ENCODE measurements around the gene CAPN9.
"Not testable (repeated sequence)": the region's sequence is repeated elsewhere in the genome, so short reads cannot be mapped to it uniquely, and the experiment has no call there.

The CAPN9 gene

GRCh38 chr1:230747127-230747730 is at the start of gene CAPN9:
Gene CAPN9 (plus strand): TSS chr1:230747388. CDS start chr1:230747497, 109 bp downstream.
- DNase-seq (ENCODE audit: low spot score), result no peak

- no peak for DNase-seq (ENCODE audit: low spot score)
These were observed 49.1 kb upstream of the CAPN9 start for GRCh38 chr1:230698130-230698529.

- not testable (repeated sequence) for DNase-seq (ENCODE audit: low spot score)
These were observed 48.2 kb upstream of the CAPN9 start for GRCh38 chr1:230698964-230699363.

DNA sequence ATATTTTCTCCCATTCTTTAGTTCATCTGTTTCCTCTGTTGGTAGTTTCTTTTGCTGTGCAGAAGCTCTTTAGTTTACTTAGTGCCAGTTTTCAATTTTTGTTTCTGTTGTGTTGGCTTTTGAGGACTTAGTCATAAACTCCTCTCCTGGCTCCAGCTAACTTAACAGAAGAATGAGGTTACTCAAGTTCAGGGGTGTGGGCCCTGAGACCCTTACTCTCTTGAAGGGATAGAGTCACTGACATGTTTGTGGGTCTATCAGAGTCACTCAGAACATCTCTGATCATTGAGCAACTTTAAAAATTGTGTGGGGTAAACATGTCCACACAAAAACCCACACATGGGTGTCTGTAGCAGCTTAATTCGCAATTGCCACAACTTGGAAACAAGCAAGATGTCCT is 47.5 kb upstream of the CAPN9 start:
- DNase-seq (ENCODE audit: low spot score), result no peak

DNA sequence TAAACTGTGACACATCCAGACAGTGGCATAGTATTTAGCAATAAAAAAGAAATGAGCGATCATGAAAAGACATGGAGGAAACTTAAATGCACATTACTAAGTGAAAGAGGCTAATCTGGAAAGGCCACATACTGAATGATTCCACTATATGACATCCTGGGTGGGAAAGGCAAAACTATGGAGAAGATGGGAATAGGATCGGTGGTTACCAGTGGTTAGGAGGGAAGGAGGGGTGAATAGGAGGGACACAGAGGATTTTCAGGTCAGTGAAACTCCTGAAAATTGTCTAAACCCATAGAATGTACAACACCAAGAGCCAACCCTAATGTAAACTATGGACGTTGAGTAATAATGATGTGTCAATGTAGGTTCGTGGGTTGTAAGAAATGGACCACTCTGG is 47.1 kb upstream of the CAPN9 start:
- DNase-seq (ENCODE audit: low spot score), result no peak

DNA sequence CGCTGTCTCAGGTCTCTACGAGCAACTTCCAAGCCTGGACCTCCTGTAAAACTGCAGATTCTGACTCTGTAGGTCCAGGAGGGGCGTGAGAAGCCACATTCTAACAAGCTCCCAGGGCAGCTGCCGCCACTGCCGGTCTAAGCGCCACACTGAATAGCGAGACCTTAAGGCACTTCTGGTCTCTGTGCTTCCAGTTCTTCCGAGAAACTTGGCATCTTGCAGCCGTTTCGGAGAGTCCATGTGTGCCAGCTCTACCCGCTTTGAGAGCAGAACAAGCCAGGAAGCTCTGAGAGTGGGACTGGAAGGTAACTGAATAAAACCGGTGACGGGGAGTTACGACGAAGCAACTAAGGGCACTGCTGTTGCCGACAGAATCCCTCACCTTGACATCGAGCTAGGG is 45.8 kb upstream of the CAPN9 start:
- no peak for DNase-seq (ENCODE audit: low spot score)

- no peak for DNase-seq (ENCODE audit: low spot score)
These were observed 45.1 kb upstream of the CAPN9 start for GRCh38 chr1:230701895-230702768.

GRCh38 chr1:230702934-230703678 is 44.1 kb upstream of the CAPN9 start:
- no peak for DNase-seq (ENCODE audit: low spot score)

GRCh38 chr1:230703679-230704385 is 43.4 kb upstream of the CAPN9 start:
- DNase-seq (ENCODE audit: low spot score), result no peak

DNA sequence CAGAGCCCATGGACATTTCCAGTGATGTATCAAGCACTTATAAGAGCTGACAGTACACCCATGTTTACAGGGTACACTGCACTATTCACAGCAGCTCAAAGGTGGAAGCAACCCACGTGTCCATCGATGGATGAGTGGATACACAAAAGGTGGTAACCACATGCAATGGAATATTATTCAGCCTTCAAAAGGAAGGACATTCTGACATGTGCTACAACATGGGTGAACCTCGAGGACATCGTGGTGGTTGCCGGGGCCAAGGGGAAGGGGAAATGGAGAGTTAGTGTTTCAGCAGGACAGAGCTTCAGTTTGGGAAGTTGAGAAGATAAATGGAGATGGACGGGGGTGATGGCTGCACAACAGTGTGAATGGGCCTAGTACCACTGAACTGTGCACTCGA is 42.4 kb upstream of the CAPN9 start:
- DNase-seq (ENCODE audit: low spot score), result no peak

DNA sequence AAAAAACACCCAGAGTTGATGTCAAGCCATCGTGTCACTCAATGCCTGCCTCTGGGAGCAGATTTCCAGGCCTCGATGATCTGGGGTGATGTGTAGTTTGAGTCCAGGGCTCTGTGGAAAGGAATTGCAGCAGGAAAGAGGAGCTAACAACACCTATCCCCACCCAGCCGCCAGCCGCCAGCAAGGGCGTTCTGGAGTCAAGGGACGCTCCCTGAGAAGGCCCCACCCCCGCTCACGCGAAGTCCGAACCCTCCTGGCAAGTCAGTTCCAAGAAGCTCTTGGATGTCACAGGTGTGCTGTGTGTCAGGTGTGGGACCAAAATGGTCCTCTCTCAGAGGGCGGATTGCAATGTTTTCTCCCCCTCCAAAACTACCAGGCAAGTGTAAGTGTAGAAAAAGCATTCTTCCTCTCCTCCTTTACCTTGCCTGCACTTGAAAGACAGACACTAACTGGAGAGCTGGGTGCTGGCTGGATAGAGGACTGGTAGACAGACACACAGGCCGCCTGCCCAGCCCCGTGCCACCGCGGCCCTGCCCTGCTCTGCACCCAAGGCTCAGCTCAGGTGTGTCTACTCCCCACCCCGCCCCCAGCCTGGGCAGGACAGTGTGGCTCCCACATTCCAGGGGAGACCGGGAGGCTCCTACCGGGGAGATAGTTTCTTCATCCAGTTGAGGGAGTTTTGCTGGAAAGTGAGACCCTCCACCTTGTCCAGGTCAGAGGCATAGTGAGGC is 41.7 kb upstream of the CAPN9 start:
- no peak for DNase-seq (ENCODE audit: low spot score)

GRCh38 chr1:230706020-230706699 is 41.0 kb upstream of the CAPN9 start:
- no peak for DNase-seq (ENCODE audit: low spot score)

GRCh38 chr1:230706887-230707731 is 40.1 kb upstream of the CAPN9 start:
- DNase-seq (ENCODE audit: low spot score), result no peak

DNA sequence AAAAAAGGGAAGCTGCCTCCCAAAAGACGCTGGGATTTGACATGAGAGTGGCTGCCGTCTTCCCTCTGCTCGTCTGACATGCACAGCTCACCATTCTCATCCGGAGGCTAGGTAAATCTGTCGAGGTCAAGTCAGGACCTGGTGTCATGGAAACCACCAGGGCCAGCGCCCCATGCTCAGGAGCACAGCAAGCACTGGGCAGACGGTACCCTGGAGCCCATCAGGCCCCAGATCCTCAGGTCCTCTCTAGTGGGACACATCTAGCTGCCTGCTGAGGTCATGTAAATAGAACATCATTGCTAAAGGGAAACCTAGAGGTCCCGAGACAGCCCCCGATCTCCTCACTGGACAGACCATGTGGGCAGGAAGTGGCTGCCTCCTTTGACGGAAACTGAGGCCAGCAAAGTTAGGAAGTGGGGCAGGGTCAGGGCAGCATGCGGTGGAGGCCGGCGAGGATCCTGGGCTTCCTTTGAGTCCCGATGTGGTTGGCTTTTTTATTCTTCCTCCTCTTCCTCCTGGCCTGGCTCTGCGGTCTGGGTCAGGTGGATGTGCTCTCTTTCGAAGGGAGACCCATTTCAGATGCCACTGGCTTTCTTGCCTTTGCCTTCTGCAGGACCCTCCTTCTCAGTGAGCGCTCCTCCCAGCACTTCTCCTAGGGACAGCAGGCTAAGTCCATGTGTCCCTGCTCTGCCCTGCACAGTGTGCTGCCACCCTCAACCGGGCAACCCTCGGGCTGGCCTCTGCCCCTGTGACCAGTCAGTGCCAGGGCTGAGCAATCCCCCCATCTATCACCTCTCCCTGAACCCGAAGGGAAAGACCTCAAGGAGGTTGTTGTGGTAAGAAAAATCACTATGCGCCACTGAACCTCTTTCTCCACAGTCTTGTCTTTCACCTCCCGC is 39.2 kb upstream of the CAPN9 start:
- no peak for DNase-seq (ENCODE audit: low spot score)

DNA sequence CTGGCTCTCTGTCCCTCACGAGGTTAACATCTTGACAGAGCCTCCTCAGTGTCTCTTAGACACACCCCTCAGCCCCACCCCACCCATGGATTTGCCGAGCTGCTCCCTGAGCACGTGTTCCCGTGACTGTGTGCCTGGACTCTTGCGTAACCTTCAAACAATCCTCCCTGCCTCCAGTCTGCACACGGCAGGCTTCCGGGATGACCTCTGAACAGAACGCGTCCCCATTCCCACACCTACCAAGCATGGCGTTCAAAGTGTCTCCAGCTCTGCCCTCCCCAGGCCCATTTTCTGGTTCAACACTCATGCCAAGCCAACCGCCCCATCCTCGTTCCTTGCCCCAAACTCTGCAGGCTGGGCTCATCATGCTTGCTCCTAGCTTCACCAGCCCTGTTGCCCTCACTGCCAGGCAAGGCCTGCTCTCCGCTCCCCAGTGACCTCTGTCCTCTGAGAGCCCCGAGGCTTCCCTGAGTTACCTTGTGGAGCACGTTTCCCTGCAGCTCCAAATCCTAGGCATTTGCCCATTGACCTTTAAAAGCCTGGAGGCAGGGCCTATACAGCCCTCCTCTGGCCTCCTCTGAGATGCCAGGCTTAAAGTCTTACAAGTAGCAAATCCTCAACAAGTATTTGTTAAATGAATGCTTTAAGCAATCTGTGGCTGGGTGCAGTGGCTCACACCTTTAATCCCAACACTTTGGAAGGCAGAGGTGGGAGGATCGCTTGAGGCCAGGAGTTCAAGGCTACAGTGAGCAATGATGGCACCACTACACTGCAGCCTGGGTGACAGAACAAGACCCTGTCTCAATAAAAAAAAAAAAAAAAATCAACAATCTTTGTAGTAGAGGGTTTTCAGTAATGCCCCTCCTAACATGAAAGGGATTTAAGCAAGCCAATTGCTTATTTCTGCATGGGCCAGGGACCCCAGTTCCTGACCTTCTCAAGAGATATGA is 38.3 kb upstream of the CAPN9 start:
- DNase-seq (ENCODE audit: low spot score), result no peak

- DNase-seq (ENCODE audit: low spot score), result no peak
These were observed 37.3 kb upstream of the CAPN9 start for GRCh38 chr1:230709619-230710542.

DNA sequence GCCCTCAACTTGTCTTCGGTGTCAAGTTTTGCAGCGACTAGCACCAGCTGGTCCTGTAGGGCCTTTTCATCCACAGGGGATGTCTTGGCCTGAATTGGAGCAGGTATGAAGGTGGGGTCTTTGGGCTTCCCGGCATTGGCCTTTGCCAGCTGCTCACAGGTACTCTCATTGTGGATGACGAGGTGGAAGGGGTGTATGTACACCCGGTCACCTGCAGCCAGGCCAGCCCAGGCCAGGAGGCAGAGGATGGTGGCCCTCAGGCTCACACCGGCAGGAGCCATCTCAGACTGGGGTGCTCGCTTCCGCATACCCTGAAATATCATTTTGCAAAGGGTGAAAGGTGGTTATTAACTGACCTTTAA is 36.7 kb upstream of the CAPN9 start:
- DNase-seq (ENCODE audit: low spot score), result no peak
